H9 (cell line): ENCODE measurements around the gene DYNLT2B. TPM values are rescaled to one million over a fixed set of nuclear protein-coding genes. Genes with fewer than 3 reads are reported as not detected.

ENCODE experiments used
- DNase-seq: peaks from one replicate; pipeline ENCODE4 v3.0.0-alpha.2; 2017
- H2AFZ ChIP-seq: one replicate; pipeline ENCODE4 v1.6.1; 2013; ENCODE audit warnings: mild to moderate bottlenecking, low read length, control low read depth, moderate library complexity
- H2AK5ac ChIP-seq: 2 replicates; pipeline ENCODE4 v1.6.1; 2013; ENCODE audit warnings: low read length, control low read depth, mixed read lengths; ENCODE audit not compliant: insufficient read length
- H2BK120ac ChIP-seq: one replicate; pipeline ENCODE4 v1.6.1; 2013; ENCODE audit warnings: low read depth, mild to moderate bottlenecking, low read length, control low read depth, inconsistent platforms; ENCODE audit not compliant: poor library complexity, severe bottlenecking
- H2BK12ac ChIP-seq: 2 replicates; pipeline ENCODE4 v1.6.1; 2013; ENCODE audit warnings: low read length, control low read depth, mixed read lengths, low read depth; ENCODE audit not compliant: insufficient read length
- H2BK15ac ChIP-seq: 2 replicates; pipeline ENCODE4 v1.6.1; 2013; ENCODE audit warnings: low read depth, low read length, control low read depth
- H2BK20ac ChIP-seq: one replicate; pipeline ENCODE4 v1.6.1; 2013; ENCODE audit warnings: low read depth, mild to moderate bottlenecking, low read length, control low read depth, inconsistent platforms; ENCODE audit not compliant: poor library complexity, severe bottlenecking
- H2BK5ac ChIP-seq: 2 replicates; pipeline ENCODE4 v1.6.1; 2013; ENCODE audit warnings: low read length, control low read depth, mixed read lengths; ENCODE audit not compliant: insufficient read length
- H3K14ac ChIP-seq: 2 replicates; pipeline ENCODE4 v1.6.1; 2013; ENCODE audit warnings: low read length, control low read depth; ENCODE audit not compliant: insufficient read depth
- H3K18ac ChIP-seq: 2 replicates; pipeline ENCODE4 v1.6.1; 2013; ENCODE audit warnings: low read depth, mild to moderate bottlenecking, mixed read lengths, low read length, control low read depth; ENCODE audit not compliant: insufficient read length
- H3K23ac ChIP-seq: 2 replicates; pipeline ENCODE4 v1.6.1; 2013; ENCODE audit warnings: low read length, control low read depth, mixed read lengths, low read depth; ENCODE audit not compliant: insufficient read length
- H3K23me2 ChIP-seq: 2 replicates; pipeline ENCODE4 v1.6.1; 2013; ENCODE audit warnings: low read depth, mild to moderate bottlenecking, mixed read lengths, low read length, control low read depth; ENCODE audit not compliant: insufficient read length, poor library complexity, severe bottlenecking
- H3K27ac ChIP-seq: 2 replicates; pipeline ENCODE4 v1.5.1; 2013; ENCODE audit warnings: low read length, control low read depth, mixed read lengths, low read depth; ENCODE audit not compliant: insufficient read length
- H3K27me3 ChIP-seq: 2 replicates; pipeline ENCODE4 v1.6.1; 2013; ENCODE audit warnings: low read length, control low read depth, inconsistent platforms; ENCODE audit not compliant: insufficient read depth
- H3K4ac ChIP-seq: 2 replicates; pipeline ENCODE4 v1.6.1; 2013; ENCODE audit warnings: low read depth, mild to moderate bottlenecking, control low read depth, inconsistent platforms, low read length, moderate library complexity
- H3K4me1 ChIP-seq: 2 replicates; pipeline ENCODE4 v1.6.1; 2013; ENCODE audit warnings: low read length, control low read depth, inconsistent platforms; ENCODE audit not compliant: insufficient read depth
- H3K4me2 ChIP-seq: 2 replicates; pipeline ENCODE4 v1.6.1; 2013; ENCODE audit warnings: low read length, control low read depth, mixed read lengths; ENCODE audit not compliant: insufficient read length, insufficient read depth
- H3K56ac ChIP-seq: 2 replicates; pipeline ENCODE4 v1.6.1; 2013; ENCODE audit warnings: low read depth, mild to moderate bottlenecking, mixed read lengths, low read length, control low read depth; ENCODE audit not compliant: insufficient read length
- H3K79me1 ChIP-seq: 2 replicates; pipeline ENCODE4 v1.6.1; 2013; ENCODE audit warnings: low read depth, mild to moderate bottlenecking, moderate library complexity, low read length, control low read depth, inconsistent platforms; ENCODE audit not compliant: insufficient read depth, poor library complexity, severe bottlenecking
- H3K79me2 ChIP-seq: 2 replicates; pipeline ENCODE4 v1.6.1; 2013; ENCODE audit warnings: low read length, control low read depth, inconsistent platforms; ENCODE audit not compliant: insufficient read depth
- H3K9ac ChIP-seq: 2 replicates; pipeline ENCODE4 v1.6.1; 2013; ENCODE audit warnings: low read length, control low read depth, mixed read lengths; ENCODE audit not compliant: insufficient read length; ENCODE audit errors: extremely low read depth
- H3K9me3 ChIP-seq: one replicate; pipeline ENCODE4 v1.6.1; 2013; ENCODE audit warnings: low read depth, low read length, inconsistent platforms; ENCODE audit not compliant: control insufficient read depth
- H3T11ph ChIP-seq: one replicate; pipeline ENCODE4 v1.6.1; 2013; ENCODE audit warnings: mild to moderate bottlenecking, low read length, control low read depth, inconsistent platforms
- H4K20me1 ChIP-seq: one replicate; pipeline ENCODE4 v1.6.1; 2013; ENCODE audit not compliant: control insufficient read depth, insufficient read length, insufficient read depth
- H4K5ac ChIP-seq: 2 replicates; pipeline ENCODE4 v1.6.1; 2013; ENCODE audit warnings: low read depth, mild to moderate bottlenecking, mixed read lengths, low read length, control low read depth; ENCODE audit not compliant: insufficient read length
- H4K8ac ChIP-seq: replicated peaks from 2 replicates; pipeline ENCODE4 v1.6.1; 2013; ENCODE audit warnings: low read length, control low read depth, mixed read lengths, low read depth; ENCODE audit not compliant: insufficient read length
- H4K91ac ChIP-seq: 2 replicates; pipeline ENCODE4 v1.6.1; 2013; ENCODE audit warnings: low read depth, mild to moderate bottlenecking, moderate library complexity, mixed read lengths, low read length, control low read depth; ENCODE audit not compliant: insufficient read length
- H3K27ac Mint-ChIP-seq, 3 experiments: 2 replicates in 2 of 3; 3 replicates in 1 of 3; pipeline ENCODE4 v1.8.0; 2020 to 2021; ENCODE audit warnings: mixed read lengths in 3 of 3, mild to moderate bottlenecking in 1 of 3, moderate library complexity in 1 of 3
- H3K27me3 Mint-ChIP-seq: 2 replicates; pipeline ENCODE4 v1.8.0; 2021; ENCODE audit warnings: low read depth, mild to moderate bottlenecking, moderate library complexity, mixed read lengths
- H3K36me3 Mint-ChIP-seq, 3 experiments: 2 replicates in 2 of 3; 3 replicates in 1 of 3; pipeline ENCODE4 v1.8.0; 2020 to 2021; ENCODE audit warnings: low read depth in 3 of 3, mixed read lengths in 3 of 3; ENCODE audit not compliant: insufficient read depth in 1 of 3
- H3K4me1 Mint-ChIP-seq, 2 experiments: 2 replicates each; pipeline ENCODE4 v1.8.0; 2020; ENCODE audit warnings: mixed read lengths in 2 of 2
- H3K4me3 Mint-ChIP-seq, 2 experiments: 2 replicates in 1 of 2; 3 replicates in 1 of 2; pipeline ENCODE4 v1.8.0; 2020 to 2021; ENCODE audit warnings: mild to moderate bottlenecking in 2 of 2, mixed read lengths in 2 of 2, moderate library complexity in 1 of 2
- H3K9me3 Mint-ChIP-seq, 2 experiments: 2 replicates in 1 of 2; 3 replicates in 1 of 2; pipeline ENCODE4 v1.8.0; 2020; ENCODE audit warnings: mild to moderate bottlenecking in 2 of 2, mixed read lengths in 2 of 2, moderate library complexity in 1 of 2
- CTCF ChIP-seq: fragments of 200-600 bp; sonication (generic); conservative IDR thresholded peaks from 3 replicates; pipeline ENCODE4 v1.8.0; 2021; ENCODE audit warnings: antibody characterized with exemption, mild to moderate bottlenecking
- WGBS: extraction: QIAGEN DNeasy Blood & Tissue Kit; methylation state at CpG from one replicate; pipeline ENCODE4 v1.1.7; 2013; ENCODE audit warnings: missing lambda C conversion rate, low lambda C conversion rate, mixed read lengths; ENCODE audit not compliant: insufficient read length; ENCODE audit errors: extremely low coverage; 5-methylcytosine and 5-hydroxymethylcytosine counted together
- total RNA-seq: library from RNA; stranded (reverse); gene quantifications from 2 replicates; pipeline ENCODE4 v1.2.1, GENCODE V29; 2021

DYNLT2B gene
- total RNA-seq, 1 experiment from 2014 or later, result 12.4 TPM

GRCh38 chr3:196354132-196354531 lies 36.1 kb upstream of the DYNLT2B start:
- Histone ChIP-seq H3K14ac (no peak overlapping the region), H2BK20ac (no peak overlapping the region), H4K91ac (no peak overlapping the region), H3K4ac (no peak overlapping the region), H3K23ac (no peak overlapping the region), H3K18ac (no peak overlapping the region), H2AK5ac (no peak overlapping the region), H2BK15ac (no peak overlapping the region), H3K9me3 (no peaks in the 10 kb centered on the region), H3K56ac (no peak overlapping the region), H2BK12ac (no peak overlapping the region), H3K4me2 (no peak overlapping the region), H3K9ac (no peak overlapping the region), H3K27me3 (no peaks in the 10 kb centered on the region), H4K8ac (no peak overlapping the region), H4K5ac (no peak overlapping the region), H3K79me2 (no peaks in the 10 kb centered on the region), H3T11ph (no peak overlapping the region), H3K23me2 (no peaks in the 10 kb centered on the region), H4K20me1 (no peaks in the 10 kb centered on the region), H2AFZ (no peak overlapping the region), H3K27ac (no peak overlapping the region), H2BK5ac (no peak overlapping the region), H3K4me1 (no peaks in the 10 kb centered on the region), H3K79me1 (no peaks in the 10 kb centered on the region), H2BK120ac (no peak overlapping the region)
- Mint-ChIP-seq H3K9me3 (no peaks in the 10 kb centered on the region), H3K4me1 (no peaks in the 10 kb centered on the region), H3K27me3 (no peaks in the 10 kb centered on the region), H3K27ac (no peak overlapping the region; a peak in 1 of 7 replicates), H3K4me3 (no peak overlapping the region), H3K36me3 (peaks cover 20 to 60% (median 59%) of the 10 kb centered on the region in 3 experiments; a peak in 6 of 7 replicates)
- no CpG with 5 or more reads among the region's 6 CpGs for WGBS
- no peak for TF ChIP-seq CTCF
- no peak for DNase-seq
